BE2C (cell line): Measurements from ENCODE around the gene SUCO.

ENCODE experiments used
- DNase-seq: peaks from one replicate; pipeline ENCODE4 v3.0.0-alpha.2; 2020
- H3K27me3 ChIP-seq: fragments of 250-450 bp; sonication (Bioruptor Pico); 2 replicates; pipeline ENCODE4 v1.5.1; 2020; ENCODE audit warnings: mild to moderate bottlenecking
- H3K36me3 ChIP-seq: fragments of 250-450 bp; sonication (Bioruptor Pico); 2 replicates; pipeline ENCODE4 v1.5.1; 2020; ENCODE audit warnings: mild to moderate bottlenecking
- H3K4me1 ChIP-seq: fragments of 250-450 bp; sonication (Bioruptor Pico); 2 replicates; pipeline ENCODE4 v1.5.1; 2020
- H3K4me3 ChIP-seq: 2 replicates; pipeline ENCODE4 v1.5.1; 2011; ENCODE audit warnings: low read depth, low read length
- H3K9me3 ChIP-seq: fragments of 250-450 bp; sonication (Bioruptor Pico); 2 replicates; pipeline ENCODE4 v1.5.1; 2020
- TF ChIP-seq, protein P1 (sequence below): IDR thresholded peaks from 2 replicates; pipeline ENCODE4 v1.5.1; 2012; ENCODE audit warnings: mild to moderate bottlenecking, low read depth, low read length

SUCO gene

DNA sequence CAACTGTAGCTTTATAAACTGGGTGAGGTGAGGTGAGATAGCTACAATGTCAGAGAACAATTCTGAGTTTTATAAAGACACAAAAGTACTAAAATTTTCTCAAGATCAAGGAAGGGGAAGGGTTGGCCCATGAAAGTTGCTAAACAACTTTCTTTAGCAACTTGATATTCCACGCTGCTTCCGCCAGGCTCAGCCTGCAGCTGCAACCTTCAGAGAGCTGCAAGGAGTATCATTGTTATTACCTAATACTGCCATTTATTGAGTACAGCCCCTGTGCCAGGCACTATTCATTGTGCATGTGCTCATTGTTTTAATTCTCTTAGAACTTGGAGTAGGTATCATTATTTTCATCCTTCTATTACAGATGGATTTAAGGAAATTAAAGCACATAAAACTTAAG is 34.1 kb upstream of the SUCO start:
- no peak for DNase-seq
- H3K9me3 ChIP-seq, result no peaks in the 10 kb centered on the region
- H3K27me3 ChIP-seq, result no peaks in the 10 kb centered on the region
- H3K4me3 ChIP-seq, result no peak overlapping the region
- TF ChIP-seq, protein P1, sequence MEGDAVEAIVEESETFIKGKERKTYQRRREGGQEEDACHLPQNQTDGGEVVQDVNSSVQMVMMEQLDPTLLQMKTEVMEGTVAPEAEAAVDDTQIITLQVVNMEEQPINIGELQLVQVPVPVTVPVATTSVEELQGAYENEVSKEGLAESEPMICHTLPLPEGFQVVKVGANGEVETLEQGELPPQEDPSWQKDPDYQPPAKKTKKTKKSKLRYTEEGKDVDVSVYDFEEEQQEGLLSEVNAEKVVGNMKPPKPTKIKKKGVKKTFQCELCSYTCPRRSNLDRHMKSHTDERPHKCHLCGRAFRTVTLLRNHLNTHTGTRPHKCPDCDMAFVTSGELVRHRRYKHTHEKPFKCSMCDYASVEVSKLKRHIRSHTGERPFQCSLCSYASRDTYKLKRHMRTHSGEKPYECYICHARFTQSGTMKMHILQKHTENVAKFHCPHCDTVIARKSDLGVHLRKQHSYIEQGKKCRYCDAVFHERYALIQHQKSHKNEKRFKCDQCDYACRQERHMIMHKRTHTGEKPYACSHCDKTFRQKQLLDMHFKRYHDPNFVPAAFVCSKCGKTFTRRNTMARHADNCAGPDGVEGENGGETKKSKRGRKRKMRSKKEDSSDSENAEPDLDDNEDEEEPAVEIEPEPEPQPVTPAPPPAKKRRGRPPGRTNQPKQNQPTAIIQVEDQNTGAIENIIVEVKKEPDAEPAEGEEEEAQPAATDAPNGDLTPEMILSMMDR, result no peak
- no peaks in the 10 kb centered on the region for H3K36me3 ChIP-seq
- H3K4me1 ChIP-seq, result peaks cover 16% of the 10 kb centered on the region

DNA sequence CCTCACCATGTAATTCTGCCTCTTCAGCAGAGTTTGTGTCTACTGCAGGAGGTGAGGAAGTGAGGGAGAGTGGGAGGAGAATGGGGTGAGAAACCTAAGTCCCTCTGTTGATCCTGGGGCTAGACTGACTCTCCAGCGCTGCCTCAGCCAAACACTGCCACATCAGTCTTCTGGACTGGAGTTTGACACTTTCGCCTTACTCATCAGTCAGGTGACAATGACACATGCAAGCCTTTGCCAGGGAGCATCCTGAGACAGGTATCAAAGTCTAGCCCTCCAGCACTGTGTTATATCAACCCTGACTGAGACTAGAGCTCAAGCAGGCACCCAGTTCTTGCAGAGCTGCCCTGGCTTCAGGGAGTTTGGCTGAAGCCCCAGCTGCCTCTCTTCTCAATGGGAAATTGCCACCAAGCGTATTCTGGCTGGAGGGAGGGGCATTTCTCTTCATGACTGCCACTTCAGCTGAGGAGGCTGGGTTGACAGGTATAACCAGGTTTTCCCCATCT is 33.3 kb upstream of the SUCO start:
- Histone ChIP-seq H3K27me3 (no peaks in the 10 kb centered on the region), H3K4me3 (no peak overlapping the region), H3K4me1 (peaks cover 16% of the 10 kb centered on the region), H3K36me3 (no peaks in the 10 kb centered on the region), H3K9me3 (no peaks in the 10 kb centered on the region)
- TF ChIP-seq, protein P1, result no peak
- DNase-seq, result no peak

DNA sequence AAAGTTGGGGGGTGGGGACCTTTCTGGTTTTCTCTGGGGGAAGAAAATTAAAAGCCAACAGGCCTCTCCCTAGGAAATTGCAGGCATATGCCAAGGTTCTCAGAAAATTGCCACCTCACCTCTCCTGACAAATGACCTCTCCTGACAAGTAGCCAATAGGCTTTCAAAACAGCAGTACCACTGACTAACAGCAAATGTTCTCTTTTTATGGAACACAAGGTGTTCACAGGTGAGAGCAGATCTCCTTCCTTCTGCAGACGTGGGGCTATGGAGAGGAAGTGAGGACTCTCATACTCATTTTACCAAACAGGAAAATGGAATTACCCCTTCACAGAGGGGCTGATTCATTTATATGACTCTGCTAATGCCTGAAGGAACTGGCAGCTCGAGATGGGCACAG is 32.7 kb upstream of the SUCO start:
- H3K27me3 ChIP-seq, result no peaks in the 10 kb centered on the region
- no peak for DNase-seq
- H3K9me3 ChIP-seq, result no peaks in the 10 kb centered on the region
- no peak overlapping the region for H3K4me3 ChIP-seq
- H3K4me1 ChIP-seq, result peaks cover 16% of the 10 kb centered on the region
- TF ChIP-seq, protein P1, result no peak
- no peaks in the 10 kb centered on the region for H3K36me3 ChIP-seq

DNA sequence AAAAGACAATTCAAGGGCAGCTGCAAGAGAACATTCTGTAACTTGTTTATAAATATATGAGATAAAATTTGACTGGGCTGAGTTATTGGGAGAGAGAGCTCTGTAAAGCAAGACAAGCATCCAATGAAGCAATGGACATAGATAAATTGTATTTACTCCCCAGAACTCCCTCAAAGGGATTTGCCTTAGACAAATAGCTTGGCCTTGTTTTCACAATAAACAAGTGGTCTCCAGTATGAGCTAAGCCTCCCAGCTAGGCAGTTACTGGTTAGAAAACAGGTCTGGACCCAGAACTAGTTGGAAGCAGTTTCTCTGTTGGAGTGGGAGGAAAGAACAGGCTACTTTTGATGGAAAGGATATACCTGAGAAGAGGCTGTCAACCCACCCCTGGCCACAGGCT is 25.2 kb upstream of the SUCO start:
- no peaks in the 10 kb centered on the region for H3K4me1 ChIP-seq
- H3K4me3 ChIP-seq, result no peak overlapping the region
- DNase-seq, result no peak
- H3K36me3 ChIP-seq, result no peaks in the 10 kb centered on the region
- TF ChIP-seq, protein P1, result no peak
- no peaks in the 10 kb centered on the region for H3K9me3 ChIP-seq
- no peaks in the 10 kb centered on the region for H3K27me3 ChIP-seq

DNA sequence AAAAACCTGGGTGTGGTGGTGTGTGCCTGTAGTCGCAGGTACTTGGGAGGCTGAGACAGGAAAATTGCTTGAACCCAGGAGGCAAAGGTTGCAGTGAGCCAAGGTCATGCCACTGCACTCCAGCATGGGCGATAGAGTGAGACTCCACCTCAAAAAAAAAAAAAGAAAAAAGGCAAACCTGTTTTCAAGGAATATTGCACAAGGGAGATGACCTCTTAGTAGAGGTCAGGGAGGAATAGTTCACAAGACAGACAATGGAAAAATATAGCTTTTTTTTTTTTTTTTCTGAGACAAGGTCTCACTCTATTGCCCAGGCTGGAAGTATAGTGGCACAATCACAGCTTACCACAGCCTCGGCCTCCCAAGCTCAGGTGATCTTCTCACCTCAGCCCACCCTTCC is 22.5 kb upstream of the SUCO start:
- Histone ChIP-seq H3K36me3 (no peaks in the 10 kb centered on the region), H3K4me1 (no peaks in the 10 kb centered on the region), H3K4me3 (no peak overlapping the region), H3K9me3 (no peaks in the 10 kb centered on the region), H3K27me3 (no peaks in the 10 kb centered on the region)
- TF ChIP-seq, protein P1, result no peak
- no peak for DNase-seq

DNA sequence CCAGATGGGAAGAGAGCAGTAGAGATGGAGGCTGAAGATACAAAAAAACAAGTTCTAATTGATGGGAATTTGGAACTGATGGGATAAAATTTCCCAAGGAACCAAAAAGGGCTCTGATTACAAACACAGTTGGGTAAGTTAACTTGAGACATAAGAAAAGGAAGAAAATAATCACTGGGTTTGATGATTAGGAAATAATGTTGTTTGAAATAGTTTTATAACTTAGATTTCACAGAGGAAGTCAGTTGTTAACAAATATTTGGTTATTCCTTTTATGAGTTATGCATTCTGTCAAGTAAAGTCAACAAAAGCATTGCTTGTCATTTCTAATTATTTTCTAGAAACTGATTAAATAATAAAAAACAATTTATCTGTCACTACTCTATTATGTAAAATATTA is 20.4 kb upstream of the SUCO start:
- H3K4me3 ChIP-seq, result no peak overlapping the region
- H3K27me3 ChIP-seq, result no peaks in the 10 kb centered on the region
- no peaks in the 10 kb centered on the region for H3K4me1 ChIP-seq
- no peaks in the 10 kb centered on the region for H3K36me3 ChIP-seq
- no peaks in the 10 kb centered on the region for H3K9me3 ChIP-seq
- TF ChIP-seq, protein P1, result no peak
- DNase-seq, result no peak
